ENCODE results near the gene AP5B1. TPM values are rescaled to one million over a fixed set of nuclear protein-coding genes. Genes with fewer than 3 reads are reported as not detected.

The AP5B1 gene
- total and polyA plus RNA-seq, 2 of the 8 experiments (the other 6 are each of a cell fraction or from before 2014, with no cell fraction given), result 7.6 to 10.0 TPM

- H3K79me1 ChIP-seq (ENCODE audit: low read depth, low read length), result 0 out of 2 replicates have a peak, but pooled peaks cover 3% of the 10 kb centered on the region
- no peak overlapping the region for H2BK120ac ChIP-seq (replicated peaks; ENCODE audit: low read depth, low read length)
- WGBS, 2 experiments (ENCODE audit: extremely low coverage in 1 of 2, insufficient coverage in 1 of 2, insufficient read length in 1 of 2, insufficient replicate concordance in 2 of 2, low coverage in 1 of 2, low lambda C conversion rate in 2 of 2, missing lambda C conversion rate in 1 of 2), result 95% methylated on average over 13 of the region's 16 CpGs; no CpG with 5 or more reads in 1 of the 2 experiments
- H3K79me2 ChIP-seq (ENCODE audit: control insufficient read depth in 1 of 2, insufficient read depth in 2 of 2, low read length in 2 of 2), result no peaks in the 10 kb centered on the region
- ChIA-PET CTCF (ENCODE audit: partially characterized antibody) (interaction anchor here (0.7 to 12.7 kb wide), 14 partner anchors 8 to 95 kb away, joined by 3 to 128 read pairs (median 3); partner anchors contain the start of gene AP5B1), POLR2A (ENCODE audit: partially characterized antibody) (interaction anchor here (1.1 to 1.5 kb wide), 4 partner anchors 9 to 72 kb away, joined by 3 to 8 read pairs (median 4); partner anchors contain the start of genes CFL1 and RNASEH2C)
- peaks cover 0 to 17% (median 12%) of the 10 kb centered on the region in 4 experiments; a peak in 5 of 7 replicates for H3K27me3 ChIP-seq (replicated peaks in 1 of 4; ENCODE audit: control insufficient read depth in 3 of 4, extremely low read depth in 1 of 4, insufficient read depth in 3 of 4, low read length in 3 of 4)
- H2BK5ac ChIP-seq (ENCODE audit: low read depth, low read length), result no peak overlapping the region
- no peak overlapping the region for H4K8ac ChIP-seq (ENCODE audit: extremely low read depth, insufficient read depth, low read length)
- H2BK12ac ChIP-seq (ENCODE audit: low read depth, low read length), result no peak overlapping the region
- no peak overlapping the region for H3K14ac ChIP-seq (ENCODE audit: insufficient read length)
- H3K23ac ChIP-seq (ENCODE audit: insufficient read length), result no peak overlapping the region
- FAIRE-seq (no peak), DNase-seq (ENCODE audit: low read depth in 1 of 2, low spot score in 2 of 2) (no peak)
- peaks cover 5% of the 10 kb centered on the region; the same call in 1 of the 2 replicates for H3K23me2 ChIP-seq (ENCODE audit: low read depth, low read length)
- H4K5ac ChIP-seq (ENCODE audit: insufficient read length, low read depth, low read length), result no peak overlapping the region
- no peak overlapping the region for H2BK15ac ChIP-seq (ENCODE audit: low read length)
- H3K9me3 ChIP-seq (ENCODE audit: insufficient read depth in 2 of 2, low read depth in 1 of 2, low read length in 1 of 2), result no peaks in the 10 kb centered on the region
- H3K56ac ChIP-seq (replicated peaks; ENCODE audit: insufficient read length, low read depth, low read length), result no peak overlapping the region
- H2AFZ ChIP-seq (ENCODE audit: low read length), result no peak overlapping the region
- H2BK20ac ChIP-seq (ENCODE audit: low read length), result no peak overlapping the region
- H4K91ac ChIP-seq (replicated peaks; ENCODE audit: insufficient read length, low read length), result no peak overlapping the region
- peaks cover 0 to 3% (median 0%) of the 10 kb centered on the region in 4 experiments; a peak in 3 of 8 replicates for H3K36me3 ChIP-seq (ENCODE audit: control insufficient read depth in 2 of 4, insufficient read depth in 4 of 4, low read length in 3 of 4)
- no peak overlapping the region for H3K4me2 ChIP-seq (ENCODE audit: insufficient read depth in 1 of 2, low read depth in 2 of 2, low read length in 2 of 2)
- H3K4ac ChIP-seq (replicated peaks; ENCODE audit: insufficient read length, low read depth, low read length), result no peak overlapping the region
- H3K4me1 ChIP-seq (replicated peaks in 1 of 4; ENCODE audit: control insufficient read depth in 3 of 4, insufficient read depth in 4 of 4, low read length in 3 of 4), result peaks cover 14 to 29% (median 25%) of the 10 kb centered on the region in 4 experiments
- H3K27ac ChIP-seq (ENCODE audit: low read depth, low read length), result no peak overlapping the region
- H4K20me1 ChIP-seq (replicated peaks in 1 of 2; ENCODE audit: control insufficient read depth in 1 of 2, insufficient read depth in 2 of 2, low read length in 2 of 2), result no peaks in the 10 kb centered on the region
- H2AK5ac ChIP-seq (ENCODE audit: low read depth, low read length), result 0 out of 2 replicates have a peak overlapping the region, but pooled peaks have one; percentile 72
- H3K9ac ChIP-seq (replicated peaks in 1 of 4; ENCODE audit: extremely low read depth in 1 of 4, low read depth in 3 of 4, low read length in 3 of 4), result no peak overlapping the region
- no peak overlapping the region for H3K18ac ChIP-seq (ENCODE audit: extremely low read depth, low read length)
- H3K4me3 ChIP-seq (ENCODE audit: extremely low read depth in 1 of 4, insufficient read depth in 2 of 4, low read depth in 3 of 4, low read length in 4 of 4), result no peak overlapping the region
- no peak for TF ChIP-seq POLR2AphosphoS5 (IDR thresholded peaks at IDR 0.05; ENCODE audit: low read depth, low read length)
- TF ChIP-seq SP1 (IDR thresholded peaks at IDR 0.05; ENCODE audit: low read depth, low read length), result no peak
- no peak for TF ChIP-seq BCL11A (IDR thresholded peaks at IDR 0.05; ENCODE audit: low read depth in 2 of 2, low read length in 2 of 2)
- no peak for TF ChIP-seq RBBP5 (IDR thresholded peaks at IDR 0.05; ENCODE audit: borderline replicate concordance, low read depth, low read length)
- TF ChIP-seq ATF3 (IDR thresholded peaks at IDR 0.05; ENCODE audit: insufficient read depth, low read depth, low read length), result no peak
- TF ChIP-seq EZH2 (IDR thresholded peaks at IDR 0.05; ENCODE audit: low read depth, low read length, severe bottlenecking), result no peak
Observed at GRCh38 chr11:65792456-65792855, 11.7 kb upstream of the AP5B1 start.
